Esophagus mucosa (tissue), 1 donor: ENCODE data around the gene HOXB8. TPM values are rescaled to one million over a fixed set of nuclear protein-coding genes. Genes with fewer than 3 reads are reported as not detected.
A peak's percentile ranks its signal among the peaks of the same experiment; 100 is the strongest.

ENCODE experiments used
- ATAC-seq: fragments of 200-7000 bp; cut with Tn5 transposase; one replicate; pipeline ENCODE4 v1.9.1; 2020
- total RNA-seq: library from RNA; stranded (reverse); gene quantifications from one replicate; pipeline ENCODE4 v1.2.4, GENCODE V29; 2023
- donor health status: DM: yes; HTN: yes; CAD: no.

HOXB8 gene
- total RNA-seq, 1 donor from 2014 or later = not detected

- peak; percentile 28 for ATAC-seq
Observed at GRCh38 chr17:48610282-48611211, 4.5 kb downstream of the HOXB8 start, which contains the start of gene HOXB7. HOXB7 (minus strand) TSS chr17:48611017; CDS start chr17:48610918, 99 bp downstream.

- no peak for ATAC-seq
Observed at GRCh38 chr17:48609759-48610281, 5.3 kb downstream of the HOXB8 start.

GRCh38 chr17:48609033-48609432, 6.1 kb downstream of the HOXB8 start:
- no peak for ATAC-seq

- ATAC-seq = no peak
Observed at GRCh38 chr17:48608494-48608834, 6.6 kb downstream of the HOXB8 start.

- no peak for ATAC-seq
Observed at GRCh38 chr17:48606892-48607614, 8.0 kb downstream of the HOXB8 start.

GRCh38 chr17:48605991-48606891, 8.9 kb downstream of the HOXB8 start:
- no peak for ATAC-seq

- ATAC-seq = no peak
Observed at GRCh38 chr17:48605409-48605919, 9.6 kb downstream of the HOXB8 start.

GRCh38 chr17:48604770-48605329, 10.2 kb downstream of the HOXB8 start, which contains the start of gene HOXB6:
HOXB6 (minus strand) TSS chr17:48604986; CDS start chr17:48598150, 6,836 bp downstream.
- ATAC-seq = no peak

GRCh38 chr17:48603959-48604769, 10.9 kb downstream of the HOXB8 start:
- no peak for ATAC-seq

- no peak for ATAC-seq
Observed at GRCh38 chr17:48601539-48602425, 13.3 kb downstream of the HOXB8 start.

- ATAC-seq = no peak
Observed at GRCh38 chr17:48601207-48601538, 13.9 kb downstream of the HOXB8 start.

GRCh38 chr17:48600244-48601098, 14.6 kb downstream of the HOXB8 start:
- no peak for ATAC-seq

- no peak for ATAC-seq
Observed at GRCh38 chr17:48599354-48599753, 15.7 kb downstream of the HOXB8 start.

- ATAC-seq = no peak
Observed at GRCh38 chr17:48598736-48599135, 16.4 kb downstream of the HOXB8 start.

- ATAC-seq = peak; percentile 35
Observed at GRCh38 chr17:48597778-48598631, 17.1 kb downstream of the HOXB8 start.

GRCh38 chr17:48597528-48597777, 17.6 kb downstream of the HOXB8 start:
- no peak for ATAC-seq

- ATAC-seq = no peak
Observed at GRCh38 chr17:48596735-48597527, 18.2 kb downstream of the HOXB8 start.
